GM18526 (cell line): ENCODE results near the gene ZBTB8OS.

Experiments used
- POLR2A ChIP-seq: IDR thresholded peaks from 3 replicates; pipeline ENCODE4 v1.6.1; 2011; ENCODE audit not compliant: insufficient read length; ENCODE audit errors: extremely low read depth

ZBTB8OS gene

DNA sequence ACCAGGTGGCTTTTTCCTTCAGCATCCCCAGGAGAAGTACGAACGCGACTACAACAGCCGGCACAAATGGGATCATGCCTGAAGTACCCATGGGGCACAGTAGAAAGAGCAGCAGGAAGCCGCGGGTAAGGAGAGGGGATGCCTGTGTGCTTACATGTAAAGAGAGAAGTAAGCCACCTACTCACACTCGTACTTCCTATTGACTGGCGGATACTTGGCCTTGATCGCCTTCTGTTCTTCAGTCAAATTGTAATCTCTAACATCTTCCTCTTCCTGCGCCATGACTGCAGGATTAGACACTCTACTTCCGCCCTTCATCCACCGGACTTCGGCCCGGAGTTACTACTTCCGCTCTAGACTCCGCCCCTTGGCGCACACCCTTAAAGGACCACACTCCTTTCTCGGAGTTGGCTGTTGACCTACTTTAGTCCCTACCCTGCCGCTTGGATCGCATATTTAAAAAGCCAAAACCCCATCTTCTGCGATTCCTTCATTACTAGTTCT, at the start of gene ZBTB8OS:
TSS of gene ZBTB8OS (minus strand) at position 303 of the 504 bp plus-strand sequence. CDS start at position 282, 21 bp downstream.
- TF ChIP-seq POLR2A: peak; percentile 81

GRCh38 chr1:32696041-32696440, 45.7 kb upstream of the ZBTB8OS start:
- TF ChIP-seq POLR2A: no peak

GRCh38 chr1:32695098-32695904, 45.0 kb upstream of the ZBTB8OS start:
- TF ChIP-seq POLR2A: no peak

DNA sequence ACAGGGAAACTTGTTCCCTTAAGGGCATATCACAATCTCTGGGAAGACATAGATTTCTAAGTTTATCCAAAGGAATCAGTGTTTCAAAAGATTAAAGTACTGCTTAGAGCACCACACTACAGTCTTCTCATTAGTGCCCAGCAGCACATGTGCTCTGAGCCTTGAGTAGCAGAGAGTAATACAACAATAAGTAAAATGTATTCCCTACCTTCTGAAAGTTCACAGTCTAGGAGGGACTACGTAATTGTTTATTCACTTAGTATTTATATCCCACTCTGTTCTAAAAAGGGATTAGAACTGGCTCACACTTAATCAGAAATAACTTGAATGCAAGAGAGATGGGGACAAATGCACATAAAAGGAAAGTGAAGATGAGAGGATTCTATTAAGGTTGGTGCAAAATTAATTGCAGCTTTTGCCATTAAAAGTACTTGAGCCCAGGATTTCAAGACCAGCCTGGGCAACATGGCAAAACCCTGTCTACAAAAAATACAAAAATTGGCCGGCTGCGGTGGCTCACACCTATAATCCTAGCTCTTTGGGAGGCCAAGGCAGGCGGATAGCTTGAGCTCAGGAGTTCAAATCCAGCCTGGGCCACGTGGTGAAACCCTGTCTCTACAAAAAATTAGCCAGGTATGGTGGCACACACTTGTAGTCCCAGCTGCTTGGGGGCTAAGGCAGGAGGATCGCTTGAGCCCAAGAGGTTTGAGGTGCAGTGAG, 43.3 kb upstream of the ZBTB8OS start:
- no peak for TF ChIP-seq POLR2A

GRCh38 chr1:32686387-32686786, 36.0 kb upstream of the ZBTB8OS start:
- no peak for TF ChIP-seq POLR2A

GRCh38 chr1:32685498-32685897, 35.1 kb upstream of the ZBTB8OS start:
- TF ChIP-seq POLR2A: no peak

DNA sequence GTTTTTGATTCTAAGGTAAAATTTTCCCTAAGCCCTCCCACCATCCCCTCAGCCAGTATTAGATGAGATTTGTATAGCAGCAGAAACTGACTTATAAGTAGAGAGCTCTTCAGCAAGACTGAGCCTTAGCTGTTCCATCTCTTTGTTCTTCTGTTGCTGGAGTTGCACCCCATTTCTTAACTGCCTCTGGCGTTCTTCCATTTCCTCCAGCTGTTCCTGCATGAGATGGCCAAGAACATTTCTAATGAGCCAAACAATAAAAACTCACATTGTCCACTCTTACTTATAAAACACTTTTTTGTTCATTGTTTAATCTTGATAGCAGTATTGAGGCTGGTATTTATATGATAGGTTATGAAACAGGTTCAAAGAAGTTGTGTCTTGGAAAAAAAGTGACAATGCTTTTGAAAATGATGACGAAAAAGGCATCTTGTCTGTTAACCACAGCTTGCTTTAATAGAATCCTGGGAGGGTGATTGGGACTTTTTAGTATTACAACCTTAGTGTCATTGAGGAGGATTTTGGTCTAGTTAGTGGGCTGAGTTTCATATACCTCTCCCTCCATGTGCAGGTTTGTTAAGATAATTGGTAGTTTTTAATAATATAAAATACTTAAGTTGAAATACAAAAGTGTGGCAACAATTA, 33.9 kb upstream of the ZBTB8OS start:
- no peak for TF ChIP-seq POLR2A

DNA sequence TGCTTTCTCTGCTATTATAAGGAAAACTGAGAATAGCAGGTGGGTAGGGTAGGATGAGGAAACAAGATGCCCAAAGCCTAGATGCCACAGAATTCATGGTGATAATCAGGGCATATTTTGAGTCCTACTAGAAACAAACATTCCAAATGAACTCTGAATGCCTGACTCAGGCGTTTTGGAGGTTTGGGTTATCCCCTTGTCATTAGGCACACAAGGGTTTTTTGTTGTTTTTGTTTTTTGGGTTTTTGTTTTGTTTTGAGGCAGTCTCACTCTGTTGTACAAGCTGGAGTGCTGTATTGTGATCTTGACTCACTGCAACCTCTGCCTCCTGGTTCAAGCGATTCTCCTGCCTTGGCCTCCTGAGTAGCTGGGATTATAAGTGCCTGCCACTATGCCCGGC, 33.0 kb upstream of the ZBTB8OS start:
- TF ChIP-seq POLR2A: no peak

DNA sequence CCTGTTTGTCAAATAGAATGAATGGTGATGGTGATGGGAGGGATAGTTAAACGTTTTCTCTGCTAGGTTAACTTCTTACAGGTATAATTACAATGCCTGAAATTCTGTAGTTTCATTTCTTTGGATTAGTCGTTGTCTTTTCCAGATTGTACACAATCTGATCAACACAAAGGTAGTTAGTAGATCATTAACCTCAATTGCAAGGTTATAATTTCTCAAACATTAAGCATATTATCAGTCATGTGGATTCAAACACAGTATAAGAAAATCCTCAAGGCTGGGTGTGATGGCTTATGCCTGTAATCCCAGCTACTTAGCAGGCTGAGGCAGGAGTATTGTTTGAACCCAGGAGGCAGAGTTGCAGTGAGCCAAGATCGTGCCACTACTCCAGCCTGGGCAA, 31.6 kb upstream of the ZBTB8OS start:
- no peak for TF ChIP-seq POLR2A

- no peak for TF ChIP-seq POLR2A
Observed at GRCh38 chr1:32681509-32681908, 31.2 kb upstream of the ZBTB8OS start.

- no peak for TF ChIP-seq POLR2A
Observed at GRCh38 chr1:32680642-32681041, 30.3 kb upstream of the ZBTB8OS start.

- no peak for TF ChIP-seq POLR2A
Observed at GRCh38 chr1:32676945-32677344, 26.6 kb upstream of the ZBTB8OS start.

DNA sequence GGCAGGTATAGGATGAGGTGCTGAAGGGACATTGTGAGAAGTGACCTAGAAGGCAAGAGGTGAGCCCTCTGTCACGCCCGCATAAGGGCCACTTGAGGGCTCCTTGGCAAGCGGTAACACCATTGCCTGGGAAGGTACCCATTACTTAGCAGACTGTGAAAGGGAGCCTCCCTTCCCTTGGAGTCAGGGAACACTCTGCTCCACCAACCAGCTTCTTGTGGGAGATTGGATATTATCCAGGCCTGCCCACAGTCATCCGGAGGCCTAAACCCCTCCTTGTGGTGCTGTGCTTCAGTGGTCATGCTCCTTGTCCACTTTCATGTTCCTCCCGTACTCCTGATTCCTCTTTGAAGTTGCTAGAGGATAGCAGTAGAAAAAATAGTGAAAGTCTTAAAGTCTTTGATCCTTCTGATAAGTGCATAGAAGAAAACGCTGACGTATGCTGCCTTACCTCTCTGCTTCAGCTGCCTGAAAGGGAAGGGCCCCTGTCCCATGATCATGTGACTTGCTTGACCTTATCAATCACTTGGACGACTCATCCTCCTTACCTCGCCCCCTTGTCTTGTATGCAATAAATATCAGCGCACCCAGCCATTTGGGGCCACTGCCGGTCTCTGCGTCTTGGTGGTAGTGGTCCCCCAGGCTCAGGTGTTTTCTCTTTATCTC, 16.7 kb upstream of the ZBTB8OS start:
- TF ChIP-seq POLR2A: no peak

DNA sequence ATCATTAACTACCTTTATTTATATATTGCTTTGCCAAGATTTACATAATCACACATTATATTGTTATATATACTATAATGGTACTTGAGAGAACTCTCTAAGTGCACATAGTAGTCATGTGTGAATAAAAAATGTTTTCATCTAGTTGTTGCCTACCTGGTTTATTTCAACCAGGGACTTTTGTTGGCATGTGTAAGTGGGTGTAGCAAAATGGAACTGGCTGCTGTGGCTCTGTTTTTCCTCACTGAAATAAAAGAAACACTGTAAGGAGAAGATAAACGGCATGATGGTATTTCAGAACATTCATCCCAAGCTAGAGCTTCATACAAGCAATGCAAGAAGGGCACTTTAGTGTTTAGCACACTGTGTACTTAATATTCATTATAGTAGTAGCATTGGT, 15.6 kb upstream of the ZBTB8OS start:
- no peak for TF ChIP-seq POLR2A

- no peak for TF ChIP-seq POLR2A
Observed at GRCh38 chr1:32659581-32659980, 9.2 kb upstream of the ZBTB8OS start.
